PC-9 (cell line): ENCODE data around the gene ACSF2. TPM values are rescaled to one million over a fixed set of nuclear protein-coding genes. Genes with fewer than 3 reads are reported as not detected.
A peak's percentile ranks its signal among the peaks of the same experiment; 100 is the strongest.

Experiments
- BruUV-seq: library from RNA; stranded (reverse); fragments of 400-500 nt; replicated peaks from 2 replicates; lab custom pipeline; 2021; lab: Mats Ljungman, UMichigan
- CTCF ChIA-PET: fragments of 300-600 bp; sonication (Branson Sonifier 250); formaldehyde crosslinking; loops from one replicate; lab custom pipeline; 2022; ENCODE audit warnings: antibody characterized with exemption; lab: Charles Lee
- POLR2A ChIA-PET: fragments of 300-600 bp; sonication (Branson Sonifier 250); formaldehyde crosslinking; loops from one replicate; lab custom pipeline; 2022; ENCODE audit warnings: antibody characterized with exemption; ENCODE audit not compliant: unreplicated experiment; lab: Charles Lee
- DNase-seq, 2 experiments: peaks; one replicate each; pipeline versions ENCODE4 v3.0.0 to v3.0.0-alpha.2; 2015 to 2022; ENCODE audit warnings: mixed read lengths in 1 of 2
- H2AFZ ChIP-seq: fragments of 200-600 bp; sonication (generic); 2 replicates; pipeline ENCODE4 v1.8.1; 2017; ENCODE audit warnings: antibody characterized with exemption
- H3F3A ChIP-seq: fragments of 200-600 bp; sonication (generic); 2 replicates; pipeline ENCODE4 v1.8.1; 2017; ENCODE audit warnings: antibody characterized with exemption, mild to moderate bottlenecking, low read depth; ENCODE audit not compliant: insufficient read depth
- H3K27ac ChIP-seq: fragments of 200-600 bp; sonication (generic); 2 replicates; pipeline ENCODE4 v1.6.1; 2016; ENCODE audit warnings: mixed run types
- H3K27me3 ChIP-seq: fragments of 200-600 bp; sonication (generic); 2 replicates; pipeline ENCODE4 v1.6.1; 2016; ENCODE audit warnings: low read depth, mixed run types; ENCODE audit not compliant: insufficient read depth
- H3K36me3 ChIP-seq: fragments of 200-600 bp; sonication (generic); 2 replicates; pipeline ENCODE4 v1.6.1; 2016; ENCODE audit warnings: low read depth, mixed run types
- H3K4me1 ChIP-seq: fragments of 200-600 bp; sonication (generic); replicated peaks from 2 replicates; pipeline ENCODE4 v1.6.1; 2016; ENCODE audit warnings: mixed run types; ENCODE audit not compliant: insufficient read depth
- H3K4me2 ChIP-seq: fragments of 200-600 bp; sonication (generic); 2 replicates; pipeline ENCODE4 v1.6.1; 2017; ENCODE audit warnings: mixed run types
- H3K4me3 ChIP-seq: fragments of 200-600 bp; sonication (generic); 2 replicates; pipeline ENCODE4 v1.6.1; 2016; ENCODE audit warnings: mixed run types
- H3K79me2 ChIP-seq: fragments of 200-600 bp; sonication (generic); 2 replicates; pipeline ENCODE4 v1.6.1; 2017; ENCODE audit warnings: low read depth, mixed run types
- H3K9me2 ChIP-seq: fragments of 200-600 bp; sonication (generic); 2 replicates; pipeline ENCODE4 v1.8.1; 2017; ENCODE audit warnings: mild to moderate bottlenecking; ENCODE audit not compliant: insufficient read depth
- H3K9me3 ChIP-seq: fragments of 200-600 bp; sonication (generic); 2 replicates; pipeline ENCODE4 v1.8.1; 2016; ENCODE audit warnings: low read depth; ENCODE audit not compliant: insufficient read depth
- H4K20me1 ChIP-seq: fragments of 200-600 bp; sonication (generic); 2 replicates; pipeline ENCODE4 v1.8.1; 2017; ENCODE audit not compliant: insufficient read depth
- EZH2 ChIP-seq: fragments of 200-600 bp; sonication (generic); IDR thresholded peaks from 2 replicates; pipeline ENCODE4 v1.8.0; 2017; ENCODE audit warnings: antibody characterized with exemption, low read depth
- intact Hi-C: fragments of 100-400 bp; cut with micrococcal nuclease; formaldehyde crosslinking; loops from one replicate; pipeline ENCODE4 v1.10.0; 2022; ENCODE audit not compliant: unreplicated experiment
- total RNA-seq: library from RNA; stranded (reverse); gene quantifications from 2 replicates; pipeline ENCODE4 v1.2.3, GENCODE V29; 2021
- TF ChIP-seq, protein P1 (sequence below): fragments of 200-600 bp; sonication (generic); conservative IDR thresholded peaks from 2 replicates; pipeline ENCODE4 v1.6.1; 2017; ENCODE audit warnings: mixed run types, antibody characterized with exemption, mild to moderate bottlenecking, moderate library complexity

Gene ACSF2
- total RNA-seq, 1 experiment from 2014 or later = 154 TPM

DNA sequence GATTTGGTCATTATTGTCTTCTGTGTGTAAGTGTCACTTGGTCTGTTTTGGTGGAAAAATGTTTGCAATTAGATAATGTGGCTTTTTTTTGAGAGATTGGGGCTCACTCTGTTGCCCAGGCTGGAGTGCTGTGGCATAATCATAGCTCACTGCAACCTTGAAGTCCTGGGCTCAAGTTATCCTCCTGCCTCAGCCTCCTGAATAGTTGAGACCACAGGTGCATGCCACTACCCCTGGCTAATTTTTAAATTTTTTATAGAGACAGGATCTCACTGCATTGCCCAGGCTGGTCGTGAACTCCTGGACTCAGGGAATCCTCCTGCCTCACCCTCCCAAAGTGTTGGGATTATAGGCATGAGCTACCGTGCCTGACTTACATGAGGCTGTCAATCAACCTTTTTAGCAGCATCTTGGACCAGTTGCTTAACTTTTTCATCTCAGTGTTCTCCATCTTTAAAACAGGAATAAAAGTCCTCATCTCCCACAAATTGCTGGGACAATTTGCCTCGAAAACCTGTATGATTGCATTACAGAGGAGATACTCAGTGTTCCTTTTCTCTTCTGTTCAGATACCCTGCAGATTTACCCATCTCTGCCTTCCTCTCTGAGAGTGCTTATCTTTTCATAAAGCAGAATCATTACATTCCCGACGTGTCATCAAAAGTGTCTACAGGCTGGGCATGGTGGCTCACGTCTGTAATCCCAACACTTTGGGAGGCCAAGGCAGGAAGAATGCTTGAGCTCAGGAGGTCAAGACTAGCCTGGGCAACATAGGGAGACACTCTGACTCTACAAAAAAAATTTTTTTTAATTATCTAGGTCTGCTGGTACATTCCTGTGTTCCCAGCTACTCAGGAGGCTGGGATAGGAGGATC lies 19.1 kb downstream of the ACSF2 start:
- Histone ChIP-seq H3K27ac (peak overlapping the region; percentile 90; the same call in 1 of the 2 replicates), H3F3A (peaks cover 50% of the 10 kb centered on the region), H3K27me3 (no peaks in the 10 kb centered on the region), H3K9me2 (no peaks in the 10 kb centered on the region), H3K4me1 (peaks cover 81% of the 10 kb centered on the region), H3K4me3 (no peak overlapping the region), H2AFZ (no peak overlapping the region), H3K9me3 (no peaks in the 10 kb centered on the region), H3K79me2 (peaks cover 80% of the 10 kb centered on the region), H3K4me2 (peak overlapping the region; percentile 79), H3K36me3 (peaks cover 27% of the 10 kb centered on the region), H4K20me1 (no peaks in the 10 kb centered on the region)
- POLR2A ChIA-PET = interaction anchor here (0.6 to 0.7 kb wide), 2 partner anchors 10 to 183 kb away, joined by 5 to 9 read pairs; no protein-coding TSS in a partner anchor
- TF ChIP-seq, protein P1, sequence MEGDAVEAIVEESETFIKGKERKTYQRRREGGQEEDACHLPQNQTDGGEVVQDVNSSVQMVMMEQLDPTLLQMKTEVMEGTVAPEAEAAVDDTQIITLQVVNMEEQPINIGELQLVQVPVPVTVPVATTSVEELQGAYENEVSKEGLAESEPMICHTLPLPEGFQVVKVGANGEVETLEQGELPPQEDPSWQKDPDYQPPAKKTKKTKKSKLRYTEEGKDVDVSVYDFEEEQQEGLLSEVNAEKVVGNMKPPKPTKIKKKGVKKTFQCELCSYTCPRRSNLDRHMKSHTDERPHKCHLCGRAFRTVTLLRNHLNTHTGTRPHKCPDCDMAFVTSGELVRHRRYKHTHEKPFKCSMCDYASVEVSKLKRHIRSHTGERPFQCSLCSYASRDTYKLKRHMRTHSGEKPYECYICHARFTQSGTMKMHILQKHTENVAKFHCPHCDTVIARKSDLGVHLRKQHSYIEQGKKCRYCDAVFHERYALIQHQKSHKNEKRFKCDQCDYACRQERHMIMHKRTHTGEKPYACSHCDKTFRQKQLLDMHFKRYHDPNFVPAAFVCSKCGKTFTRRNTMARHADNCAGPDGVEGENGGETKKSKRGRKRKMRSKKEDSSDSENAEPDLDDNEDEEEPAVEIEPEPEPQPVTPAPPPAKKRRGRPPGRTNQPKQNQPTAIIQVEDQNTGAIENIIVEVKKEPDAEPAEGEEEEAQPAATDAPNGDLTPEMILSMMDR = no peak
- no peak for TF ChIP-seq EZH2
- no TSS peak for BruUV-seq
- CTCF ChIA-PET = interaction anchor here (0.8 kb wide), 1 partner anchor 508 kb away, joined by 4 read pairs; no protein-coding TSS in a partner anchor
- DNase-seq = no peak
- intact Hi-C loops = no loop called here

DNA sequence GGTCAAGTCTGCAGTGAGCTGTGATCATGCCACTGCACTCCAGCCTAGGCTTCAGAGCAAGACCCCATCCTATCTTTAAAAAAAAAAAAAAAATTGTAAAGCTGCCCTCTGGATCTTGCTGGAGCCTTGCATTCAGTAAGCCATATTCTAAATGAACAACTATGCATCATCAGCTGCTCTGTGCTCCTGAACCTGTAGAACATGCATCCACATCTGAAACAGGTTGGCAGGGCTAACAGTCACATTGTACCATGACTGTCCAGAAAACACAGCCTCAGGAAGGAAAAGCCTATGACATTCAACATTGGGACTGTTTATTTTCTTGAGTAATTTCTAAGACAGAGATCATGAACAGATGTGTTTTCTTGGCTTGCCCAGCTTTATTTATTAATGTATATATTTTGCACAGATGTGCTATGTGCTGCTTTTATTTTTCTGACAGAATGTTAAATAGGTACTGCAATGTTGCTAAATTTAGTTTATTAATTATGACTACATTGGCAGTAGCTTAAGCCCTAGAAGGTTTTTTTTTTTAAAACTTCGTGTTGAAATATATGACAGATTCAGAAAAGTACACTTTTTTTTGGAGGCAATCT lies 19.8 kb downstream of the ACSF2 start:
- no peak overlapping the region for H3K4me2 ChIP-seq
- peaks cover 50% of the 10 kb centered on the region for H3F3A ChIP-seq
- no peak for DNase-seq
- H4K20me1 ChIP-seq = no peaks in the 10 kb centered on the region
- H2AFZ ChIP-seq = no peak overlapping the region
- H3K27me3 ChIP-seq = no peaks in the 10 kb centered on the region
- peaks cover 84% of the 10 kb centered on the region for H3K79me2 ChIP-seq
- no peak for TF ChIP-seq EZH2
- TF ChIP-seq, protein P1 = no peak
- intact Hi-C loops = no loop called here
- ChIA-PET POLR2A (interaction anchor here (0.6 to 0.7 kb wide), 2 partner anchors 11 to 182 kb away, joined by 5 to 9 read pairs; no protein-coding TSS in a partner anchor), CTCF (no interaction called here)
- no TSS peak for BruUV-seq
- peaks cover 27% of the 10 kb centered on the region for H3K36me3 ChIP-seq
- H3K27ac ChIP-seq = no peak overlapping the region
- H3K9me3 ChIP-seq = no peaks in the 10 kb centered on the region
- no peaks in the 10 kb centered on the region for H3K9me2 ChIP-seq
- H3K4me3 ChIP-seq = no peak overlapping the region
- peaks cover 81% of the 10 kb centered on the region for H3K4me1 ChIP-seq

DNA sequence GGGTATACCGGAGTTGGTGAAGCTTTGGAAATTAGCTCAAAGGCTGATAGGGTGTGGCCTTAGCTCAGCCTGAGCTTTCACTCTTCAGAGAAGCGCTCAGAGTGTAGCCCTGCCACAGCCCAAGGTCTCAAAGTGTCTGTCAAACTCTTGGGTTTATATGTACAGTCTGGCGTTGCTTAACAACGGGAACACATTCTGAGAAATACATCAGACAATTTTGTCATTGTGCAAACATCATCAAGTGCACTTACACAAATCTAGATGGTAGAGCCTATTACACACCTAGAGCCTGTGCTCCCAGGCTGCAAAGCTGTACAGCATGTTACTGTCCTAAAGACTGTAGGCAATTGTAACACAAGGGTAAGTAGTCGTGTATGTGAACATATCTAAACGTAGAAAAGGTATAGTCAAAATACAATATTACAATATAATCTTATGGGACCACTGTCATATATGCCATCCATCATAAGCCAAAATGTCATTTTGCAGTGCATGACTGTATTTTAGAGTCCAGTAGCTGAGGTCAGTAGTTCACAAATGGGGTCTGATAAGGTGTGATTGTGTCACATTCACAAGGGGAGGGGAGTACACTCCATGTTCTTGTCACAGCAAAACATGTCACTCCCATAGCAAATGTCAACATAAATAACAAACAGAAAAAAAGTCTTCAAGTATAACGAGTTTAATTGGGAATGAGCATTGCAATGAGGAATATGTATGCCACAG lies 22.0 kb downstream of the ACSF2 start:
- no peak for TF ChIP-seq EZH2
- Histone ChIP-seq H3K79me2 (peaks cover 82% of the 10 kb centered on the region), H3K4me1 (peaks cover 81% of the 10 kb centered on the region), H3K27ac (no peak overlapping the region), H2AFZ (no peak overlapping the region), H3K4me2 (no peak overlapping the region), H3K9me2 (no peaks in the 10 kb centered on the region), H3K27me3 (no peaks in the 10 kb centered on the region), H3K36me3 (peaks cover 27% of the 10 kb centered on the region), H3K9me3 (no peaks in the 10 kb centered on the region), H3K4me3 (no peak overlapping the region), H4K20me1 (no peaks in the 10 kb centered on the region), H3F3A (peaks cover 50% of the 10 kb centered on the region)
- intact Hi-C loops = no loop called here
- POLR2A ChIA-PET = no interaction called here
- CTCF ChIA-PET = no interaction called here
- peak in 1 of 2 experiments; percentile 44 for DNase-seq
- no TSS peak for BruUV-seq
